Neural progenitor cell (in vitro differentiated cells): ENCODE results near the gene SLC39A1. TPM values are rescaled to one million over a fixed set of nuclear protein-coding genes. Genes with fewer than 3 reads are reported as not detected.

Source experiments
- DNase-seq: peaks from one replicate; pipeline ENCODE4 v3.0.0-alpha.2; 2016; ENCODE audit warnings: low spot score
- H2AFZ ChIP-seq: fragments of 200-600 bp; sonication (generic); replicated peaks from 2 replicates; pipeline ENCODE4 v1.6.1; 2016; ENCODE audit warnings: antibody characterized with exemption
- H3F3A ChIP-seq: fragments of 200-600 bp; sonication (generic); 2 replicates; pipeline ENCODE4 v1.6.1; 2016; ENCODE audit warnings: antibody characterized with exemption, low read depth
- H3K27ac ChIP-seq: fragments of 200-600 bp; sonication (generic); 2 replicates; pipeline ENCODE4 v1.5.1; 2016; ENCODE audit warnings: mild to moderate bottlenecking
- H3K27me3 ChIP-seq: fragments of 200-600 bp; sonication (generic); 2 replicates; pipeline ENCODE4 v1.6.1; 2016; ENCODE audit warnings: mild to moderate bottlenecking, moderate library complexity
- H3K36me3 ChIP-seq: fragments of 200-600 bp; sonication (generic); 2 replicates; pipeline ENCODE4 v1.5.1; 2016
- H3K4me1 ChIP-seq: fragments of 200-600 bp; sonication (generic); 2 replicates; pipeline ENCODE4 v1.6.1; 2016; ENCODE audit warnings: mixed run types
- H3K4me2 ChIP-seq: fragments of 200-600 bp; sonication (generic); 2 replicates; pipeline ENCODE4 v1.6.1; 2016
- H3K4me3 ChIP-seq: fragments of 200-600 bp; sonication (generic); 2 replicates; pipeline ENCODE4 v1.5.1; 2016
- H3K79me2 ChIP-seq: fragments of 200-600 bp; sonication (generic); 2 replicates; pipeline ENCODE4 v1.6.1; 2016; ENCODE audit warnings: low read depth
- H3K9ac ChIP-seq: fragments of 200-600 bp; sonication (generic); 2 replicates; pipeline ENCODE4 v1.6.1; 2016
- H3K9me3 ChIP-seq: fragments of 200-600 bp; sonication (generic); 2 replicates; pipeline ENCODE4 v1.5.1; 2016; ENCODE audit warnings: low read depth
- H4K20me1 ChIP-seq: fragments of 200-600 bp; sonication (generic); 2 replicates; pipeline ENCODE4 v1.6.1; 2016; ENCODE audit warnings: low read depth
- H3K27ac Mint-ChIP-seq: 3 replicates; pipeline ENCODE4 v1.8.0; 2021; ENCODE audit warnings: mixed read lengths
- H3K27me3 Mint-ChIP-seq: 2 replicates; pipeline ENCODE4 v1.8.0; 2022; ENCODE audit warnings: low read depth, mild to moderate bottlenecking, inconsistent platforms, moderate library complexity, mixed read lengths; ENCODE audit not compliant: insufficient read depth
- H3K36me3 Mint-ChIP-seq: 3 replicates; pipeline ENCODE4 v1.8.0; 2021; ENCODE audit warnings: mixed read lengths
- H3K4me1 Mint-ChIP-seq: 3 replicates; pipeline ENCODE4 v1.8.0; 2021; ENCODE audit warnings: mixed read lengths
- H3K4me3 Mint-ChIP-seq: 3 replicates; pipeline ENCODE4 v1.8.0; 2021; ENCODE audit warnings: mild to moderate bottlenecking, moderate library complexity, mixed read lengths
- H3K9me3 Mint-ChIP-seq: 3 replicates; pipeline ENCODE4 v1.8.0; 2020; ENCODE audit warnings: mixed read lengths
- EZH2 ChIP-seq: fragments of 200-600 bp; sonication (generic); IDR thresholded peaks from 2 replicates; pipeline ENCODE4 v1.6.1; 2017; ENCODE audit warnings: antibody characterized with exemption, mild to moderate bottlenecking, moderate library complexity
- EZH2phosphoT487 ChIP-seq: fragments of 200-600 bp; sonication (generic); IDR thresholded peaks from 2 replicates; pipeline ENCODE4 v1.6.1; 2017; ENCODE audit warnings: antibody characterized with exemption
- total RNA-seq: library from RNA; depleted of rRNA; stranded (reverse); fragments of >200 nt; gene quantifications from 2 replicates; pipeline ENCODE4 v1.2.3, GENCODE V29; 2015; ENCODE audit warnings: low replicate concordance
- TF ChIP-seq, protein P1 (sequence below): fragments of 200-600 bp; sonication (generic); IDR thresholded peaks from 2 replicates; pipeline ENCODE4 v1.5.1; 2017; ENCODE audit warnings: antibody characterized with exemption, mild to moderate bottlenecking

Gene SLC39A1
- total RNA-seq, 1 donor from 2014 or later, result 73.2 TPM

DNA sequence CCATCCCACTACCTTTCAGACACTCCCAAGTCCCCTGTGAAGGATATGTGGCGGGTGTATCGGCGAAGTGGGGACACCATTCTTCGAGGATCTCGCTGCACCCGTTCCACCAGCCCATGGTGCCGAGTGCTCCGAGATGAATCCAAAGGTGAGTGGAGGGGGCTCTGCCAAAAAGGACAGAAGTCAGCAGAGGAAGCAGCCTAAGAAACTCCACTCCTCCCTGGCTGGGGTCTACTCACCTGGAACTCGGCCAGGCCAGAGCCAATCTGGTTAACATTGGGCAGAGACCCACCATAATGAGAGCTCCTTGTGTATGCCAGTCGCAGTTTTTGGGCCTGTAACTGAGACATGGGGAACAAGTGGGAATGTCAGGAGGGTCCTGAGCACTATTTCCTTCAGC is 8.5 kb downstream of the SLC39A1 start:
- Mint-ChIP-seq H3K9me3 (no peaks in the 10 kb centered on the region), H3K4me1 (peaks cover 25% of the 10 kb centered on the region), H3K27ac (no peak overlapping the region), H3K27me3 (peaks cover 10% of the 10 kb centered on the region), H3K4me3 (no peak overlapping the region), H3K36me3 (peaks cover 7% of the 10 kb centered on the region)
- peaks cover 21% of the 10 kb centered on the region for H3K4me1 ChIP-seq
- H3K36me3 ChIP-seq, result no peaks in the 10 kb centered on the region
- no peaks in the 10 kb centered on the region for H3K9me3 ChIP-seq
- peaks cover 51% of the 10 kb centered on the region for H3K79me2 ChIP-seq
- H2AFZ ChIP-seq, result no peak overlapping the region
- peak overlapping the region; percentile 20 for H3K9ac ChIP-seq
- H3K27me3 ChIP-seq, result no peaks in the 10 kb centered on the region
- H3K4me3 ChIP-seq, result no peak overlapping the region
- peaks cover 16% of the 10 kb centered on the region for H3F3A ChIP-seq
- no peak overlapping the region for H3K4me2 ChIP-seq
- H3K27ac ChIP-seq, result no peak overlapping the region
- DNase-seq, result no peak
- peaks cover 44% of the 10 kb centered on the region for H4K20me1 ChIP-seq
- TF ChIP-seq EZH2phosphoT487 (no peak), EZH2 (no peak)
- TF ChIP-seq, protein P1, sequence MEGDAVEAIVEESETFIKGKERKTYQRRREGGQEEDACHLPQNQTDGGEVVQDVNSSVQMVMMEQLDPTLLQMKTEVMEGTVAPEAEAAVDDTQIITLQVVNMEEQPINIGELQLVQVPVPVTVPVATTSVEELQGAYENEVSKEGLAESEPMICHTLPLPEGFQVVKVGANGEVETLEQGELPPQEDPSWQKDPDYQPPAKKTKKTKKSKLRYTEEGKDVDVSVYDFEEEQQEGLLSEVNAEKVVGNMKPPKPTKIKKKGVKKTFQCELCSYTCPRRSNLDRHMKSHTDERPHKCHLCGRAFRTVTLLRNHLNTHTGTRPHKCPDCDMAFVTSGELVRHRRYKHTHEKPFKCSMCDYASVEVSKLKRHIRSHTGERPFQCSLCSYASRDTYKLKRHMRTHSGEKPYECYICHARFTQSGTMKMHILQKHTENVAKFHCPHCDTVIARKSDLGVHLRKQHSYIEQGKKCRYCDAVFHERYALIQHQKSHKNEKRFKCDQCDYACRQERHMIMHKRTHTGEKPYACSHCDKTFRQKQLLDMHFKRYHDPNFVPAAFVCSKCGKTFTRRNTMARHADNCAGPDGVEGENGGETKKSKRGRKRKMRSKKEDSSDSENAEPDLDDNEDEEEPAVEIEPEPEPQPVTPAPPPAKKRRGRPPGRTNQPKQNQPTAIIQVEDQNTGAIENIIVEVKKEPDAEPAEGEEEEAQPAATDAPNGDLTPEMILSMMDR, result no peak

DNA sequence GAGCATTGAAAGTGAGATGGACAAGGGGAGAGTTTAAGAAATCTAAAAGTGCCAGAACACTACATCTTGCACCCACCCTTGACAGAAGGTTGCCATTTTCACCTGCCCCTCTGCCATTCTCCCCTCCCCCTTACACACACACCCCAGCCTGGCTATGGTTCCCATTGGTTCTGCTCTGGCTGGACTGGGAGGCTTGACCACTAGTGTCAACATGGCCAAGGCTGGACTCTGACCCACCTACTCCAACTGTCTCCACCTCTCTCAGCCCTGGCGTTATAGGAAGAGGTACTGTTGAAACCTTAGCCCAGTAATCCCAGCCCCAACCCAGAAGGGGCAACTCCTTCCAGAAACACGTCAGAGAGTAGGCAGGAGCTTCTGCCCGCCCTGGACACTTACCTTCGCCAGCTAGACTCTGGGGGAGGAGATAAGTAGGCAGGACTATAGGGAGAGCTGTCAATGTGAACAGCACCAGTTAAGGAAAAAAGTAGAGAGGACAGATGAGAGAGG is 9.4 kb downstream of the SLC39A1 start:
- Histone ChIP-seq H3K27me3 (no peaks in the 10 kb centered on the region), H3K9ac (peak overlapping the region; percentile 20), H3K36me3 (no peaks in the 10 kb centered on the region), H3K9me3 (no peaks in the 10 kb centered on the region), H3K27ac (no peak overlapping the region), H3K4me1 (peaks cover 19% of the 10 kb centered on the region), H4K20me1 (peaks cover 44% of the 10 kb centered on the region), H3K4me2 (no peak overlapping the region), H2AFZ (no peak overlapping the region), H3F3A (peaks cover 11% of the 10 kb centered on the region), H3K4me3 (no peak overlapping the region), H3K79me2 (peaks cover 51% of the 10 kb centered on the region)
- Mint-ChIP-seq H3K9me3 (no peaks in the 10 kb centered on the region), H3K4me3 (no peak overlapping the region), H3K4me1 (peaks cover 20% of the 10 kb centered on the region), H3K36me3 (peaks cover 4% of the 10 kb centered on the region), H3K27me3 (peaks cover 5% of the 10 kb centered on the region), H3K27ac (no peak overlapping the region)
- TF ChIP-seq, protein P1, result no peak
- TF ChIP-seq EZH2phosphoT487 (no peak), EZH2 (no peak)
- no peak for DNase-seq

DNA sequence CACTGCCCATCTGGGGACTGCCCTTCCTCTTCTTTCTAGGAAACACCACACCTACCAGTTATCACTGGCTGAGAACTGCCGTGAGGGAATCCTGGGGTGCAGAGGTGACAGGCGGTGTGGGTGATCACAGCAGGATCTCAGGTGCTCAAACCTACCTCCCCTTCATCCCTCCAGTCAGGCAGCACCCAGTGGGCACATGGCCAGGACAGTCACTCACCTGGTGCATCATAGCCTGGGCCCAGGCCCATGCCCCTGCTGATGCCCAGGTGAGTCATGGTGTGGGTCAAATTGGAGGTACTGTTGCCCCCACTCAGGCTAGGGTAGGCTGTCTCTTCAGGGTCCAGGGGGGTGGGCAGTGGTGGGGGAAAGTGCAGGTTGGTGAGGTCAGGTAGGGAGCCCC is 11.5 kb downstream of the SLC39A1 start:
- TF ChIP-seq EZH2 (no peak), EZH2phosphoT487 (no peak)
- TF ChIP-seq, protein P1, result no peak
- H3K4me3 ChIP-seq, result no peak overlapping the region
- peaks cover 36% of the 10 kb centered on the region for H3K79me2 ChIP-seq
- no peak overlapping the region for H2AFZ ChIP-seq
- H3K27me3 ChIP-seq, result no peaks in the 10 kb centered on the region
- H3K4me1 Mint-ChIP-seq, result peaks cover 13% of the 10 kb centered on the region
- no peak overlapping the region for H3K9ac ChIP-seq
- H3K27ac Mint-ChIP-seq, result no peak overlapping the region
- peaks cover 49% of the 10 kb centered on the region for H4K20me1 ChIP-seq
- DNase-seq, result no peak
- no peaks in the 10 kb centered on the region for H3K36me3 ChIP-seq
- no peak overlapping the region for H3K27ac ChIP-seq
- H3K27me3 Mint-ChIP-seq, result peaks cover 3% of the 10 kb centered on the region
- no peaks in the 10 kb centered on the region for H3K9me3 Mint-ChIP-seq
- peaks cover 11% of the 10 kb centered on the region for H3K36me3 Mint-ChIP-seq
- H3K4me3 Mint-ChIP-seq, result no peak overlapping the region
- H3K4me1 ChIP-seq, result peaks cover 12% of the 10 kb centered on the region
- no peak overlapping the region for H3K4me2 ChIP-seq
- peaks cover 17% of the 10 kb centered on the region for H3F3A ChIP-seq
- no peaks in the 10 kb centered on the region for H3K9me3 ChIP-seq
